ENCODE data around the gene PTK6. TPM values are rescaled to one million over a fixed set of nuclear protein-coding genes. Genes with fewer than 3 reads are reported as not detected.
"Not testable (repeated sequence)": the region's sequence is repeated elsewhere in the genome, so short reads cannot be mapped to it uniquely, and the experiment has no call there.

Gene PTK6
- total RNA-seq, 8 experiments from 2014 or later, result 0.10 to 1.6 (median 0.83) TPM

GRCh38 chr20:63566395-63567135 is 29.4 kb upstream of the PTK6 start:
- H3K27ac ChIP-seq, result no peak overlapping the region
- in situ Hi-C loops (cut with MboI; ENCODE audit: low pct_unique_long_range_greater_than_20kb in 2 of 9, low sequenced_read_pairs in 9 of 9, unreplicated experiment in 9 of 9), result no loop called here
- H3K4me1 ChIP-seq (replicated peaks in 1 of 2), result no peaks in the 10 kb centered on the region
- H3K4me3 ChIP-seq, result no peak overlapping the region
- 81 to 100% (median 100%) methylated on average over 1 to 4 of the region's 46 CpGs; no CpG with 5 or more reads in 7 of the 10 experiments for WGBS, 10 experiments
- peak in 5 of 8 experiments; percentile 8 to 38 (median 21) for ATAC-seq (replicated peaks in 6 of 8)

DNA sequence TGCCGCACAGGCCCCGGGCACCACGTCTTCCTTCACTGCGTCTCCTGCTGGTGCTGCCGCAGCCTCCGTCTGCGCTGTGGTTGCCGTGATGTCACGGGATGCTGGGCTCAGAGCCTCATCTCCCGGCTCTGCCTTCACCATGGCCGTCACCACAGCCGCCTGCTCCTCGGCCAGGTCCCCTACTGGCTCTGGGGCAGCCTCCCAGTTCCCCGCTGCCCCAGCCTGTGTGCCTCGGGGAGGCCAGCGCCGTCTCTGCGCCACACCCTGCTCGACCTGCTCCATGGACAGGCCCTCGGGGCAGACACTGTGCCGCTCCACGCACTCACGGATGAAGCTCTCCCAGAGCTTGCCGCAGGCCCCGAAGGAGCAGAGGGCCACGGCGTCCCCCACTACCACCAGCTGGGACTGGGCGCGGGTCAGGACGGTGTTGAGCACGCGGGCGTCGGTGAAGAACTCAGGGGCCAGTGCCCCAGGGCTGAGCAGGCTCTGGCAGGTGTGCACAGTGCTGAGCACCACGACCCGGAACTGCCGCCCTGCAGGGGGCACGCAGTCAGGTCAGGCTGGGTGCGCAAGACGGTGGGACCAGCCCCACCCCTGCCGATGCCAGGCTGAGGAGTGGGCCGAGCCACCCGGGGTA is 28.6 kb upstream of the PTK6 start:
- Histone ChIP-seq H3K27ac (no peak overlapping the region), H3K4me1 (replicated peaks in 1 of 2) (no peaks in the 10 kb centered on the region), H3K4me3 (no peak overlapping the region)
- WGBS, 10 experiments, result 70 to 94% (median 91%) methylated on average over 2 to 12 of the region's 43 CpGs; no CpG with 5 or more reads in 5 of the 10 experiments
- in situ Hi-C loops (cut with MboI; ENCODE audit: low pct_unique_long_range_greater_than_20kb in 2 of 9, low sequenced_read_pairs in 9 of 9, unreplicated experiment in 9 of 9), result no loop called here
- ATAC-seq (replicated peaks in 6 of 8), result peak in 3 of 8 experiments; percentile 3 to 5 (median 3)

- ATAC-seq (replicated peaks in 6 of 8), result no peak
- Histone ChIP-seq H3K4me3 (no peak overlapping the region), H3K27ac (no peak overlapping the region), H3K4me1 (replicated peaks in 1 of 2) (no peaks in the 10 kb centered on the region)
- 80 to 95% (median 92%) methylated on average over 3 to 13 of the region's 61 CpGs; no CpG with 5 or more reads in 3 of the 10 experiments for WGBS, 10 experiments
- in situ Hi-C loops (cut with MboI; ENCODE audit: low pct_unique_long_range_greater_than_20kb in 2 of 9, low sequenced_read_pairs in 9 of 9, unreplicated experiment in 9 of 9), result no loop called here
Measured at GRCh38 chr20:63565021-63565698, 28.0 kb upstream of the PTK6 start.

- no peak overlapping the region for H3K27ac ChIP-seq
- no peak overlapping the region for H3K4me3 ChIP-seq
- no peak for ATAC-seq (replicated peaks in 6 of 8)
- in situ Hi-C loops (cut with MboI; ENCODE audit: low pct_unique_long_range_greater_than_20kb in 2 of 9, low sequenced_read_pairs in 9 of 9, unreplicated experiment in 9 of 9), result no loop called here
- no peaks in the 10 kb centered on the region for H3K4me1 ChIP-seq (replicated peaks in 1 of 2)
- WGBS, 10 experiments, result 80 to 100% (median 91%) methylated on average over 4 to 7 of the region's 62 CpGs; no CpG with 5 or more reads in 6 of the 10 experiments
Measured at GRCh38 chr20:63564036-63564810, 27.0 kb upstream of the PTK6 start.

GRCh38 chr20:63563225-63563935 is 26.2 kb upstream of the PTK6 start:
- Histone ChIP-seq H3K27ac (no peak overlapping the region), H3K4me1 (replicated peaks in 1 of 2) (no peaks in the 10 kb centered on the region), H3K4me3 (no peak overlapping the region)
- in situ Hi-C loops (cut with MboI; ENCODE audit: low pct_unique_long_range_greater_than_20kb in 2 of 9, low sequenced_read_pairs in 9 of 9, unreplicated experiment in 9 of 9), result no loop called here
- no peak for ATAC-seq (replicated peaks in 6 of 8)
- WGBS, 10 experiments, result 90 to 94% (median 91%) methylated on average over 2 to 8 of the region's 55 CpGs; no CpG with 5 or more reads in 7 of the 10 experiments

DNA sequence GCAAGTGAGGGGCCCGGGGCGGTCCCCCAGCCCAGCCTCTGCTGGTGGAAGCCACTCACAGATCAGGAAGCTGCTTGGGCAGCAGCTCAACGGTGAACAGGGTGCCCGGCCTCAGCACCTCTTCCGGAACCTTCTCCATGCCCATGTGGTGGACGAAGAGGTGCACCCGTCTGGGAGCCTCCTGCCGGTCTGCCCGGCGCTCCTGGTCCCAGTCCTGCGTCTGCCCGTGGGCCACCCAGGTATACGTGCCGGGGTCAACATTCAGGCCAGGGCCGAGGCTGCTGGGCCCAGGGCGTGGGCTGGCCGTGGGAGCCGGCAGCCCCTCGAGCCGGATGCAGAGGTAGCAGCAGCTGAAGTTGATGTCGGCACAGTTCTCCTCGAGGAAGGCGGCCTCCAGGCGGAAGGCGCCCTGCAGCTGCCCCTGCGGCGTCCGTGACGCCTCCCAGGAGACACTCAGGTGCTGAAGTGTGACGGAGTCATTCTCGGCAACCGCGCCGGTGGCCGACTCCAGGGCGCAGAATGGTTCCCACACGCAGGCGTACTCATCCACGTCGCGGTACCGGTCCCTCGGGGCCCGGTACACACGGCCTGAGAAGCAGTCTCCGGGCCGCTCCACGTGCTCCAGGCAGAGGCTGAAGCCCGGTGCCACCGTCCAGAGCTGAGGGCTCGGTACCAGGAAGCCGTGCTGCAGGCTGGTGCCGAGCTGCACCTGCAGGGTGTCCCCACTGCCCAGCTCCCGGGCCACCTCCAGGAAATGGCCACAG is 25.5 kb upstream of the PTK6 start:
- no peak overlapping the region for H3K27ac ChIP-seq
- H3K4me1 ChIP-seq (replicated peaks in 1 of 2), result no peaks in the 10 kb centered on the region
- WGBS, 10 experiments, result 86 to 89% methylated on average over 12 to 13 of the region's 54 CpGs; no CpG with 5 or more reads in 8 of the 10 experiments
- no peak overlapping the region for H3K4me3 ChIP-seq
- in situ Hi-C loops (cut with MboI; ENCODE audit: low pct_unique_long_range_greater_than_20kb in 2 of 9, low sequenced_read_pairs in 9 of 9, unreplicated experiment in 9 of 9), result no loop called here
- ATAC-seq (replicated peaks in 6 of 8), result no peak

DNA sequence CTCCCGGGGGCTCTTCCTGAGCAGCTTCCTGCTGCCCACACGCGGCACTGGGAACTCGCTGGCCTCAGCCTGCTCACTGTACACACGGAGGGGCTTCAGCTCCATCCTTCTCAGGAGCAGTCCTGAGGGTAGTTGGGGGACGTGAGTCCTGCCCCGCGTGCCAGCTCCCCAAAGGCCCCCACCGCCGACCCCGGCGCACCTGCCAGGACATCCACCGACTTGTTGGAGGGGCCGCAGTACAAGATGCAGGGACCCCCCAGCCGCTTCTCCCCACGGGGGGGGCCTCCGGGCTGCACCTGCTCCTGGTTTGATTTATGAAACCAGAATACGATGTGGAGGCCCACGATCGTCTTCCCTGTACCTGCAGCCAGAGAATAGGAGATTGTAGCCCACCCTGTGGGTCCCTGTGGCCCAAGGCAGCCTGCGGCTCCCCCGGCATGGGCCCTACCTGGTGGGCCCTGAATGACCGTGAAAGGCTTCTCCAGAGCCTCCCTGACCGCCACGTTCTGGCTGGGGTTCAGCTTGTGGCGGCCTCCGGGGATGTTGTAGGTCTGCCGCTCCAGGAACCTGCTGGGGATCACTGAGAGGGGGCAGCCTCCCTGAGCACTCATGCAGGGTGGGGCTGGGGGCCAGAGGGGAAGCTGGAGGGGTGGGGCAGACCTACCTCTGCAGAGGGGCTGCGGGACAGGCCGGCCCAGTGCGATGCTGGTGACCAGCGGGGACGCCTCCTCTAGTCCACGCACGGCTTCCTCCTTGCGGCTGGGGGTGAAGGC is 24.6 kb upstream of the PTK6 start:
- Histone ChIP-seq H3K4me3 (no peak overlapping the region), H3K27ac (no peak overlapping the region), H3K4me1 (replicated peaks in 1 of 2) (peaks cover 2 to 7% of the 10 kb centered on the region in 2 donors)
- in situ Hi-C loops (cut with MboI; ENCODE audit: low pct_unique_long_range_greater_than_20kb in 2 of 9, low sequenced_read_pairs in 9 of 9, unreplicated experiment in 9 of 9), result no loop called here
- no peak for ATAC-seq (replicated peaks in 6 of 8)
- 82 to 100% methylated on average over 1 to 6 of the region's 36 CpGs; no CpG with 5 or more reads in 8 of the 10 experiments for WGBS, 10 experiments

DNA sequence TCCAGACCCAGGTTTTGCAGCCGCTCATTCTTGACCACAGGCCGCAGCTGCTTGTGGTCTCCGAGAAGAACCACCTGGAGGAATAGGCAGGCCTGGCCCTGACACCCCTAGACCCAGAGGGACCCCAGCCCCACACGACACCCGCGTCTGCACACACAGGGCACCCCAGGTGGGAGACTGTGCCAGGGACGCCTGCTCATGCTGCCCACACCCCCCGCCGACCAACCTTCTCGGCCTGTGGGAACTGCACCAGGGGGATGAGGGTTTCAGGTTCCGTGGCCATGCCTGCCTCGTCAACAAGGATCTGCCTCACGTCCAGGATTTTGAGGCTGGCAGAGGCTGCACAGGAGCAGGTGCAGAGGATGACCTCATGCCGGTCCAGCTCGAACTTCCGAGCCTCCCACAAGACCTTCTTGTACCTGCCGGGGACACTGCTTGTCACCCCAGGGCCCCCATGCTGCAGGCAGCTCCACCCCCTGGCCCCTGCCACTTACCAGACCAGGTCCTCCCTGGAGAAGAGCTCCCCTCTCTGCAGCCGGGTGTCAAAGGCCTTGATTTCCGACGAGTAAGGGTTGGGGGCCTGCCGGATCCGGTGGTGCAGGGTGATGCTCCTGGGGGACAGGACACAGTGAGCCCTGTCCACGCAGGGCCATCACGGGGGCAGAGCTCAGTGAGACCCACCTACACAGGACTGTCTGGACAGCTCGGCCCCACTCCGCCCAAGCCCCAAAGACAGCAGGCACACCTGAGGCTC is 23.9 kb upstream of the PTK6 start:
- Histone ChIP-seq H3K27ac (no peak overlapping the region), H3K4me1 (replicated peaks in 1 of 2) (peaks cover 3 to 10% of the 10 kb centered on the region in 2 donors), H3K4me3 (no peak overlapping the region)
- no peak for ATAC-seq (replicated peaks in 6 of 8)
- 87 to 90% methylated on average over 2 to 3 of the region's 26 CpGs; no CpG with 5 or more reads in 8 of the 10 experiments for WGBS, 10 experiments
- in situ Hi-C loops (cut with MboI; ENCODE audit: low pct_unique_long_range_greater_than_20kb in 2 of 9, low sequenced_read_pairs in 9 of 9, unreplicated experiment in 9 of 9), result no loop called here

DNA sequence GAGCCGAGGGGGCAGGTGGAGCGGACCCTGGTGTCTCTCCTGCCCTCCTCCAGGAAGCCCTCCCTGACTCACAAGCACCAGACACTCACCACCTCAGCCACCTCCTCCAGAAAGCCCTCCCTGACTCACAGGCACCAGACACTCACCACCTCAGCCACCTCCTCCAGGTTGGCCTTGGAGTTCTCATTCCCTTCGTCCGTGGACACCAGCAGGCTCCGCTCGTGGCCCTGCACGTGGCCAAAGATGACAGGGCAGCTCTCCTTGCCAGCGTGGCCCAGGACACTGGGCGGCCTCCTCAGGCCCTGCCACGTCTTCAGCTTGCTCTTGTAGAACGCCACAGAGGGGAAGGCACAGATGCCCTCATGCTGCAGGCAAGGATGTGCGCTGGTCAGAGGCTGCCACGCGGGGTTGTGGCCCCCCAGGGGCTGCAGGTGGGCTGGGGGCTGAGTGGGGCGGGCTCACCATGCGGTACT is 23.2 kb upstream of the PTK6 start:
- in situ Hi-C loops (cut with MboI; ENCODE audit: low pct_unique_long_range_greater_than_20kb in 2 of 9, low sequenced_read_pairs in 9 of 9, unreplicated experiment in 9 of 9), result no loop called here
- Histone ChIP-seq H3K27ac (no peak overlapping the region), H3K4me3 (no peak overlapping the region), H3K4me1 (replicated peaks in 1 of 2) (peaks cover 3 to 10% of the 10 kb centered on the region in 2 donors)
- ATAC-seq (replicated peaks in 6 of 8), result no peak
- WGBS, 10 experiments, result 100% methylated on average over 1 of the region's 16 CpGs; no CpG with 5 or more reads in 9 of the 10 experiments

DNA sequence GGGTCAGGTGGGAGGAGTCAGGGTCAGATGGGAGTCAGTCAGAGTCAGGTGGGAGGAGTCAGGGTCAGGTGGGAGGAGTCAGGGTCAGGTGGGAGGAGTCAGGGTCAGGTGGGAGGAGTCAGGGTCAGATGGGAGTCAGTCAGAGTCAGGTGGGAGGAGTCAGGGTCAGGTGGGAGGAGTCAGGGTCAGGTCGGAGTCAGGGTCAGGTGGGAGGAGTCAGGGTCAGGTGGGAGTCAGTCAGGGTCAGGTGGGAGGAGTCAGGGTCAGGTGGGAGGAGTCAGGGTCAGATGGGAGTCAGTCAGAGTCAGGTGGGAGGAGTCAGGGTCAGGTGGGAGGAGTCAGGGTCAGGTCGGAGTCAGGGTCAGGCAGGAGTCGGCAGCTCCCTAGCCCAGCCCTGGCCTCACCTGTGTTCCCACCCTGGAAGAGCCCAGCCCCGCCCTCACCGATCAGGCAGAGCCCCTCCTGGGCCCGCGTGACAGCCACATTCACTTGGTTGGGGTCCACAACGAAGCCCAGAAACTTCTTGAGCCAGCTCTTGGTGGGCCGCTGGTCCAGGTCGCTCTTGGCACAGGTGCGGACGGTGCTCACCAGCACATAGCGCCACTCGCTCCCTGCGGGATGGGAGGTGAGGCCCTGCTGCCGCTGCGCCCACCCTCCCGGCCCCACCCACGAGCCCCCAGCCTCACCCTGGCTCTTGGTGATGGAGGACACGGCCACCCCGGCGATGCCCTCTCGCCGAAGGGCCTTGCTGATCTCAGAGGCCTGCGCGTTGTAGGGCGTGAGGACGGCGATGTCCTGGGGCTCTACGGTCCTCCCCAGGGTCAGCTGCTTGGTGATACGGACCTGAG is 22.5 kb upstream of the PTK6 start:
- H3K4me1 ChIP-seq (replicated peaks in 1 of 2), result peaks cover 9 to 16% of the 10 kb centered on the region in 2 donors
- in situ Hi-C loops (cut with MboI; ENCODE audit: low pct_unique_long_range_greater_than_20kb in 2 of 9, low sequenced_read_pairs in 9 of 9, unreplicated experiment in 9 of 9); H3K4me3 ChIP-seq; ATAC-seq (replicated peaks in 6 of 8); H3K27ac ChIP-seq: not testable (repeated sequence)
- WGBS, 10 experiments, result no CpG with 5 or more reads among the region's 31 CpGs
